ENCODE results near the gene FAM240A. TPM values are rescaled to one million over a fixed set of nuclear protein-coding genes. Genes with fewer than 3 reads are reported as not detected.

FAM240A gene
- total RNA-seq, 2 experiments from 2014 or later, result not detected

DNA sequence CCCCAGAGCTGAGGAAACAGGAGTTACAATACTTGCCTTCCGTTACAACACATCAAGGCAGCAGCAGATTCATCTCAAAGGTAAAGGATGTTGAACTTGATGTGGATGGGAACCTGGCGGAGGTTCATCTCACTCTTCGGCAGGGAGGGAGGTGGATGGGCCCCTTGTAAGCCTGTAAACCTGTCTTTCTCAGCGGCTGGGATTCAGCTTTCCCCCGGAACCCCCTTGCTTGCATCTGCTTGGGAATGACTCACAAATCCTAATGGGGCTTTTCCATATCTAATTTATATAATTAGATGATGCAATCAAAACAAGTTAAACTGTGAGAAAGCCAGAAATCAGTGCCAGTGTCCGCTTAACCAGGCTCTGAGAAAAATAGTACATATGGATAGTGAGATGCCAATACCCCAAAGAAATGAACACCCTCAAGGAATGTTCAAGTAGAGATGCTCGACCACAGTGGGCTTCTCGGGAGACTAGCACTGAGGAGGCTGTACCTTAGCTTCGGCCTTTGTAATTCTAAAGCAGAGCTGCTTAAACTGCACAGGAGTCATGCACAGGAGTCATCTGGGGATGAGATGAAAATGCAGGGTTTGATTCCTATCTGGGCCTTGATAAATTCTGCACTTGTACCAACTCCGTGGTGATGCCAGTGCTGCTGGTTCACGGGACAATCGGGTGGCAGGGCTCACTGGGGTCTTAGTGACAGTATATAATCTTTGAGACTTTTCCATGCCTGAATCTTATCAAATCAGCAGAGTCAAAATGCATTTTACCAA, 2.2 kb upstream of the FAM240A start:
- Mint-ChIP-seq H3K27me3 (no peaks in the 10 kb centered on the region), H3K9me3 (no peaks in the 10 kb centered on the region), H3K4me1 (ENCODE audit: low read depth) (no peaks in the 10 kb centered on the region), H3K36me3 (ENCODE audit: low read depth) (no peaks in the 10 kb centered on the region), H3K27ac (no peak overlapping the region), H3K4me3 (no peak overlapping the region)
- Histone ChIP-seq H3K9me3 (ENCODE audit: control insufficient read depth in 1 of 2, insufficient read depth in 1 of 2, low read length in 2 of 2) (no peaks in the 10 kb centered on the region), H3K4me1 (ENCODE audit: insufficient read depth, low read length) (no peaks in the 10 kb centered on the region), H3K27ac (ENCODE audit: low read depth in 1 of 2, low read length in 2 of 2) (no peak overlapping the region), H3K27me3 (ENCODE audit: control insufficient read depth in 1 of 2, insufficient read depth in 2 of 2, low read length in 2 of 2) (peaks cover 0 to 1% of the 10 kb centered on the region in 2 experiments), H3K4me3 (ENCODE audit: low read length) (no peak overlapping the region), H3K36me3 (ENCODE audit: insufficient read depth, low read length) (no peaks in the 10 kb centered on the region)
- POLR2A ChIA-PET, result no interaction called here
- CTCF ChIA-PET, result interaction anchor here (0.5 kb wide), 1 partner anchor 69 kb away, joined by 3 read pairs; no protein-coding TSS in a partner anchor
- TF ChIP-seq, protein P1, sequence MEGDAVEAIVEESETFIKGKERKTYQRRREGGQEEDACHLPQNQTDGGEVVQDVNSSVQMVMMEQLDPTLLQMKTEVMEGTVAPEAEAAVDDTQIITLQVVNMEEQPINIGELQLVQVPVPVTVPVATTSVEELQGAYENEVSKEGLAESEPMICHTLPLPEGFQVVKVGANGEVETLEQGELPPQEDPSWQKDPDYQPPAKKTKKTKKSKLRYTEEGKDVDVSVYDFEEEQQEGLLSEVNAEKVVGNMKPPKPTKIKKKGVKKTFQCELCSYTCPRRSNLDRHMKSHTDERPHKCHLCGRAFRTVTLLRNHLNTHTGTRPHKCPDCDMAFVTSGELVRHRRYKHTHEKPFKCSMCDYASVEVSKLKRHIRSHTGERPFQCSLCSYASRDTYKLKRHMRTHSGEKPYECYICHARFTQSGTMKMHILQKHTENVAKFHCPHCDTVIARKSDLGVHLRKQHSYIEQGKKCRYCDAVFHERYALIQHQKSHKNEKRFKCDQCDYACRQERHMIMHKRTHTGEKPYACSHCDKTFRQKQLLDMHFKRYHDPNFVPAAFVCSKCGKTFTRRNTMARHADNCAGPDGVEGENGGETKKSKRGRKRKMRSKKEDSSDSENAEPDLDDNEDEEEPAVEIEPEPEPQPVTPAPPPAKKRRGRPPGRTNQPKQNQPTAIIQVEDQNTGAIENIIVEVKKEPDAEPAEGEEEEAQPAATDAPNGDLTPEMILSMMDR (IDR thresholded peaks at IDR 0.05), result no peak
- DNase-seq (no peak), ATAC-seq (ENCODE audit: poor library complexity) (no peak)
- intact Hi-C loops (cut with DNase I, micrococcal nuclease), result no loop called here

DNA sequence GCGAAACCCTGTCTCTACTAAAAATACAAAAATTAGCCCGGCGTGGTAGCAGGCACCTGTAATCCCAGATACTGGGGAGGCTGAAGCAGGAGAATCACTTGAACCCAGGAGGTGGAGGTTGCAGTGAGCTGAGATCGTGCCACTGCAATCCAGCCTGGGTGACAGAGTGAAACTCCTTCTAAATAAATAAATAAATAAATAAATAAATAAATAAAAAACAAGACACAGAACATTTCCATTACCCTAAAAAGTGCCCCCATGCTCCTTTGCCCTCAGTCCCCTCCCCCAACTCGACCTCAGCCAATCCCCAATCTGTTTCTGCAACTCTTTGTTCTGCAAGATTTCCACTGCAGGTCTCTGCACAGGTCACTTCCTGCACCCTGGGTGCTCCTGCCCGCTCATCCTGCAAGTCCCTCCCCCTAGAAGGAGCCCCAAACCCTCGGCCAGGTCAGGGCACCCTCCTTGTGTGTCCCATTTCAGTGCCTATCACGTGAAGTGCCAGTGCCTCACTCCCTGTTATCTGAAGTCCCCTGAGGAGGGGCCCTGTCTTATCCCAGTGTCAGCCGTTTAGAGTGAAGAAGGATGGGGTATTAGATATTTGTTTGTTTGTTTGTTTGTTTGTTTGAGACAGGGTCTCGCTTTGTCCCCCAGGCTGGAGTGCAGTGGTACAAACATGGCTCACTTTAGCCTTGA, 1.1 kb downstream of the FAM240A start:
- peaks cover 8 to 9% of the 10 kb centered on the region in 2 experiments for H3K27me3 ChIP-seq (ENCODE audit: control insufficient read depth in 1 of 2, insufficient read depth in 2 of 2, low read length in 2 of 2)
- DNase-seq (no peak), ATAC-seq (ENCODE audit: poor library complexity) (no peak)
- no peaks in the 10 kb centered on the region for H3K9me3 Mint-ChIP-seq
- no peak overlapping the region for H3K4me3 ChIP-seq (ENCODE audit: low read length)
- TF ChIP-seq, protein P1 (IDR thresholded peaks at IDR 0.05), result no peak
- H3K9me3 ChIP-seq (ENCODE audit: control insufficient read depth in 1 of 2, insufficient read depth in 1 of 2, low read length in 2 of 2), result no peaks in the 10 kb centered on the region
- H3K4me1 Mint-ChIP-seq (ENCODE audit: low read depth), result no peaks in the 10 kb centered on the region
- H3K27ac Mint-ChIP-seq, result no peak overlapping the region
- no peaks in the 10 kb centered on the region for H3K36me3 ChIP-seq (ENCODE audit: insufficient read depth, low read length)
- H3K27ac ChIP-seq (ENCODE audit: low read depth in 1 of 2, low read length in 2 of 2), result no peak overlapping the region
- H3K36me3 Mint-ChIP-seq (ENCODE audit: low read depth), result no peaks in the 10 kb centered on the region
- ChIA-PET CTCF (interaction anchor here (1.0 kb wide), 1 partner anchor 16 kb away, joined by 4 read pairs; no protein-coding TSS in a partner anchor), POLR2A (no interaction called here)
- H3K27me3 Mint-ChIP-seq, result no peaks in the 10 kb centered on the region
- H3K4me3 Mint-ChIP-seq, result no peak overlapping the region
- H3K4me1 ChIP-seq (ENCODE audit: insufficient read depth, low read length), result no peaks in the 10 kb centered on the region
- intact Hi-C loops (cut with DNase I, micrococcal nuclease), result no loop called here

DNA sequence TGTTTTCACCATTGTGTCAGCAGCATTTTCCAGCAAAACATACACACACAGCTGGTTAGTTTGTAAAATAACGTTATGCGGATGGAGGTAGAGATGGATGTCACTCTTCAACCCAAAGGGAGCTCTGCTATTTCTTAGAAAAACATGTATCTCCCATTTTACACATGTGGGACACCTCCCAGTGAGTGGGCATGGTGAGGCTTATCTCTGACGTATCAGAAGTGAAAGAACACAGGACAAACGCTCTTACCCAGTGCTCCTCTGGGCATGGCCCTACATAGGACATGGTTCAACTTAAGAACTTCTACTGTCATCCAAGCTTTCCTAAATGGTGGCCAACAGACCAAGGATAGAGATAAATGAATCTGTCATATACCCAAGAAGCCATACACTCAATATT, 2.1 kb downstream of the FAM240A start:
- Mint-ChIP-seq H3K27ac (no peak overlapping the region), H3K4me3 (no peak overlapping the region), H3K36me3 (ENCODE audit: low read depth) (no peaks in the 10 kb centered on the region), H3K9me3 (no peaks in the 10 kb centered on the region), H3K27me3 (peaks cover 5% of the 10 kb centered on the region), H3K4me1 (ENCODE audit: low read depth) (no peaks in the 10 kb centered on the region)
- TF ChIP-seq, protein P1 (IDR thresholded peaks at IDR 0.05), result no peak
- no peaks in the 10 kb centered on the region for H3K36me3 ChIP-seq (ENCODE audit: insufficient read depth, low read length)
- ChIA-PET CTCF (interaction anchor here (1.0 to 1.4 kb wide), 2 partner anchors 15 to 126 kb away, joined by 4 read pairs; no protein-coding TSS in a partner anchor), POLR2A (no interaction called here)
- no peak for DNase-seq
- peaks cover 8 to 9% of the 10 kb centered on the region in 2 experiments for H3K27me3 ChIP-seq (ENCODE audit: control insufficient read depth in 1 of 2, insufficient read depth in 2 of 2, low read length in 2 of 2)
- ATAC-seq (ENCODE audit: poor library complexity), result no peak
- H3K9me3 ChIP-seq (ENCODE audit: control insufficient read depth in 1 of 2, insufficient read depth in 1 of 2, low read length in 2 of 2), result no peaks in the 10 kb centered on the region
- no peak overlapping the region for H3K4me3 ChIP-seq (ENCODE audit: low read length)
- H3K4me1 ChIP-seq (ENCODE audit: insufficient read depth, low read length), result no peaks in the 10 kb centered on the region
- intact Hi-C loops (cut with DNase I, micrococcal nuclease), result no loop called here
- no peak overlapping the region for H3K27ac ChIP-seq (ENCODE audit: low read depth in 1 of 2, low read length in 2 of 2)
